Adrenal gland (tissue), 5 donors: ENCODE results near the gene ICOSLG.
"Not testable (repeated sequence)": the region's sequence is repeated elsewhere in the genome, so short reads cannot be mapped to it uniquely, and the experiment has no call there.

Source experiments
- CTCF ChIP-seq, 6 experiments: fragments of 450-650 bp in 4 of 6; fragments of 200-600 bp in 2 of 6; sonication (generic) in 1 of 6; IDR thresholded peaks; 1 replicate in 5 of 6; 2 replicates in 1 of 6; pipeline versions ENCODE4 v1.5.1 to v1.8.0; 2016 to 2021; ENCODE audit warnings: antibody characterized with exemption in 6 of 6, mild to moderate bottlenecking in 2 of 6, moderate library complexity in 1 of 6
- POLR2A ChIP-seq, 2 donors: fragments of 450-650 bp; IDR thresholded peaks; one replicate each; pipeline ENCODE4 v1.6.1; 2017; ENCODE audit warnings: antibody characterized with exemption in 2 of 2, mild to moderate bottlenecking in 2 of 2, moderate library complexity in 1 of 2
- donor health status: DM: no; HTN: no; CAD: no.

GRCh38 chr21:44206698-44207676, 33.8 kb downstream of the ICOSLG start:
- TF ChIP-seq CTCF, POLR2A (IDR thresholded peaks at IDR 0.05): not testable (repeated sequence)
